Measurements from ENCODE around the gene PLXNA2.
A peak's percentile ranks its signal among the peaks of the same experiment; 100 is the strongest.

Gene PLXNA2

GRCh38 chr1:208139434-208140045, 104.6 kb downstream of the PLXNA2 start:
- DNase-seq (ENCODE audit: low read depth): no peak

GRCh38 chr1:208137193-208137592, 107.0 kb downstream of the PLXNA2 start:
- DNase-seq (ENCODE audit: low read depth): no peak

- DNase-seq (ENCODE audit: low read depth): no peak
These were observed 107.6 kb downstream of the PLXNA2 start for GRCh38 chr1:208136459-208137182.

DNA sequence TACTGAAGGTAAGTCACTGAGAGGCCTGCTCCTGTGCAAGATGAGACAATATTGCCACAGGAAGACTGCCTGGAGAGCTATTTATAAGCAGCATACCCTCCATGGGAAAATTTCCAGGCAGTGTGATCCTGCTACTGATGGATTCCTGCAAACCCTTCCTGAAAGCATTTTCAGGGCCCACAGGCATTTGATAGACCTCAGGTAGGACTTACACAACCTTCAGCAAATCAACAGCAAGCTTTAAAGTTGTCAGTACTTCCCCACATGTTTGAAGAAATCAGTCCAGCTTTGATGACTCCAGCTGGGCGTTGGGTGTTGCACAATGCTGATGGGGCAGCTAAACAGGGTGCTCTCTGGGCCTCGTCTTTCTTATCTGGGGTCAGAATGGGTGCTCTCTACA, 108.8 kb downstream of the PLXNA2 start:
- DNase-seq (ENCODE audit: low read depth): no peak

DNA sequence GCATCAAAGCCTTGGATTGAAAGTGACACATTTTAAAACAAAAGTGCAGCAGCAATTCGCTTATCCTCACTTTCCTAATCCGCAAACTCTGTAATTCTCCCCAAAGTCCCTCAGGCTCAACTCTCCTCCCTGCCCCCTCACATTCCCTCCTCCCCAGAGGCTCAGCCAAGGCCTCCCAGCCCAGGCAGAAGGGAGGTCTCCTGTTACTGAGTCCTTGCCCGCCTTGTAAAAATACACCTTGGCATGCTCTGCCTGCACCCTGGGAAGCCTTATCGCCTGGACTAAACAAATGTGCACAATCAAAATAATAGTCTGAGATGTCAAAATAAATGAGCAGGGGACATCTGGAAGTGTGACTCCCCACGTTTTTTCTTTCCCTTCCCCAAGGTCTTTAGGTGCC, 109.7 kb downstream of the PLXNA2 start:
- no peak for DNase-seq (ENCODE audit: low read depth)

GRCh38 chr1:208133355-208133754, 110.8 kb downstream of the PLXNA2 start:
- no peak for DNase-seq (ENCODE audit: low read depth)

DNA sequence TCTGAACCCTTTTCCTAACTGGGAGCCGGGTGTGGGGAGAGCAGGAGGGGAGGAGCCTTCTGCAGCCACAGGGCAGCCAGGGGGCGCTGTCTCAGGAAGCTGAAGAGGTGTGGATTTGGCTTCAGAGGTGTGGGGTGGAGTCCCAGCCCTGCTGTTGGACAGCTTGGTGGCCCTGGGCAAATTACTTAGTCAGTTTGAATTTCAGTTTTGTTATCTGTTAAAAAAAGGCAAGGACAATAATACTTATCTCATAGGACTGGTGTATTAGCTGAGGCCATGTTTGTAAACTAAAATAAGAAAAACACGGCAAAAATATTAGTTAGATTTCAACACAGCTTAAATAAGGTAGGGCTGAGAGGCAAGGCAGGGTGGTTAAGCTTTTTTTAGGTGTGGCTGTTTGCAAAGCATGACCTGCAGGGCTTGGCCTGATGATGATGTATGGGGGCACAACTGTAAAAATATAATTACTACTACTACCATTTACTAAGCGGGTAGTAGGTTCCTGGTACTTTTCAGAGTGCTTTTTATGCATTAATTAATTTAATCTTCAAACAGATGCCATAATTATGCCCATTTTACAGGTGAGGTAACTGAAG, 111.8 kb downstream of the PLXNA2 start:
- peak; percentile 24 for DNase-seq (ENCODE audit: low read depth)

DNA sequence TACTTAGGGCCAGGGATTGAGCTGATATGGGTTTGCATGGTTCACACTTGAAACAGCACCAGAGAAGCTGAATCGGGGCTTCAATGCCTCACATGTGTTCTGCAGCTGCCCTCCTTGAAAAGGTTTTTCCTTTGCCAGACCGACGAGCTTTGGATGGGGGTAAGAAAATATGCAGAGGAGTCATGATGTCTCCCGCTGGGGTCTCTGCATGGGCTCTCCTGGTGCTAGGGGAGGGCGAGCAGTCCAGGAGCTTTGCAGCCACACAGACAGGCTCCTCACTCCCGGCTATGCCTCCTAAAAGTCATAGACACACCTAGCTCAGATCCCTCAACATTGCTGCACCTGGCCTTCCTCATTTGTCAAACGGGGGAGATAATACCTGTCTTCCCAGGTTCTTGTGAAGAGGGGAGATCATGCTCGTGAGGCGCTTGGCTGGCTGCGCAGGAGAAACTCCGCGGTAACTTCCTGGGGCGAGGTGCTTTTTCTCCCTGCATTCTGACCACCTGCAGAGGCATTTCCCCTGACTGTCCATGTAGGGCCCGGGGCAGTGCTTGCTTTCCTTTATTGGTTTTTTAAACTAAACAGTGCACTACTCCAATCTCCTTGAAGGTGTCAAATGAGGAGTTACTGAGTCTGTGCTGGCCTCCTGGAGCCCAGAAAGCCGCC, 112.4 kb downstream of the PLXNA2 start:
- DNase-seq (ENCODE audit: low read depth): no peak

DNA sequence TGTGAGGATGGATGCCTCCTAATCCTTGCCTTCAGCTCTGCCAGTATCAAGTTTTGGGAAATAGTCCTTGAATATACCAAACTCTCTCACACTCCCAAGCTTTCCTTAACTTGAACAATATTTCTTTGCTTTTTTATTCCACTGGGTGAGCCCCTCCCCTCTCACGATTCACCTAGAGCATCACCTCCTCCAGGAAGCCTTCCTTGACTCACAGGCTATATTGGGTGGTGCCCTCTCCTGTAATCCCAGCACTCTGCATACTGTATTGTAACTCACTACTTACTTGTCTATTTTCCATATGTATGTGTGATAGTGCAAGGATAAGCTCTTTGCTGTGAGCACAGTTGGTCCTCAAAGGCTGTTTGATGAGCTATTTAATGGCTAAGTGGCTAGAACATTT, 114.7 kb downstream of the PLXNA2 start:
- no peak for DNase-seq (ENCODE audit: low read depth)

GRCh38 chr1:208129060-208129459, 115.1 kb downstream of the PLXNA2 start:
- no peak for DNase-seq (ENCODE audit: low read depth)

DNA sequence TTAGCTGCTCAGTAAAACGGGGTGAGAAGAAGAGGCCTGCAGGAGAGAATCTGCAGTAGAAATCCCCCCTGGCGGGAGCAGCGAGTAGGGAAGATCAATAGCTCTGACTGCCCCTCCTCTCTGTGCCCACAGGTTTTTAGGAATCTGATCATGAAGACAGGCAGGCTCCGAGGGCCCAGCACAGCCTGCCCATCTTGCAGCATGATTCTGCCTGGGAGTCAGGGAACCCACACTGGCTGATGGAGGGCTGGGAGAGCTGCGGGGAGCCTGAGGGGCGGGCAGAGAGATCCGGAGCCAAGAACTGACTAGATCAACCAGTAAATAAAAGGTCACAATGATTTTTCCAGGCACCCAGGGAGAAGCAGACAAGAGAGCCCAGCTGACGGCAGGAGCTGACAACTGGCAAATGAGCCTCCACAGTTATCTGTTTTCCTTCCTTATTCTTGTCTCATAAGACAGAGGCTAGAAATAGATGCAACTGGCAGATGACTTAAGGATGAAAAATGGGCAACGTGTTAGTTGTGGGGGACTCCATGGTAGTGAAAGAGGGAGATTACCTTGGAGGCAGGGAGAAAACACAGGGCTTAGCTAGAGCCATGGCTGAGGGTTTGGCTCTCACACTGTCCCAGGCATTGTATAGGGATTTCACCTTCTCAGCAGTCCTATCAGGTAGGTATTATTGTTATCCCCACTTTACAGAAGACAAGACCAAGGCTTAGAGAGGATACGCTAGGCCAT, 116.2 kb downstream of the PLXNA2 start:
- DNase-seq (ENCODE audit: low read depth): no peak

GRCh38 chr1:208127284-208127683, 116.9 kb downstream of the PLXNA2 start:
- no peak for DNase-seq (ENCODE audit: low read depth)

- DNase-seq (ENCODE audit: low read depth): no peak
These were observed 118.1 kb downstream of the PLXNA2 start for GRCh38 chr1:208126108-208126507.

GRCh38 chr1:208122612-208123358, 121.4 kb downstream of the PLXNA2 start:
- DNase-seq (ENCODE audit: low read depth): no peak

DNA sequence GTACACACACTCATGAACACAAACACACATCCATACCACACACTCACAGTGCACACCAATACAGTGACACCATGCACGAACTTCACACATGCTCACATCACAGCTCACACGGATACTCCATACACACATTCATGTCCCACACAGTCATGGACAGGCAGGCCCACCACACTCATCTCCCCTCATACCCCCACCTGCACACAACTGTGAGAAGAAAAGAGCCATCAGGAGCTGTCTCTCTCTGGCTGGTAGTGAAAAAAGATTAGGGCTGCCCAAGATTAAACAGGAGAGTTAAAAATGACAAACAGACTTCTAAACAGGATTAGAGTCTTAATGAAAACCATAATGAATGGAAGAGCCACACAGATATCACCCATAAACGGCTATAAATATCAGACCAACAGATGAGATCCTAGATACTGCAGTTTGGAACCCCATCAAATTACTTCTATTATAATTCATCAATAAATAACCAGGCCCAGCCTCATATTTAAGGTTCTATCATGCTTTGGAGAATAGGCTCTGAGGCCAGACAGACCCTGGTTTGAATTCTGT, 122.3 kb downstream of the PLXNA2 start:
- DNase-seq (ENCODE audit: low read depth): no peak

DNA sequence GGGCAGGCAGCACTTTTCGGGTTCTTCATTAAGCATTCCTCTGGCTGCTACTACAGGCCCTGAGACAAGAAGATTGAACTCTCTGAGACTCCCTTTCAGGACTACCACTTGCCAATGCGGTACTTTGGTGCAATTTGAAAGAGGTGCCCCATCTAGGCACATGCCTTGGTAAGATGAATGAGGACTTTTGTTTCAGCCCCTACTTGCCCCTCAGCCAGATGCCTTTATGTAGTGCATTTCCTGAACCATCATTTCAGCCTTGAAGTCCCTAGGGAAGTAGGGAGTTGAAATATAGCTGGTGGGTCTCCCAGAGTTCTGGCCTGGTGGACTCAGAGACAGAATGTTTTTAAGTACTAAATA, 123.8 kb downstream of the PLXNA2 start:
- no peak for DNase-seq (ENCODE audit: low read depth)

DNA sequence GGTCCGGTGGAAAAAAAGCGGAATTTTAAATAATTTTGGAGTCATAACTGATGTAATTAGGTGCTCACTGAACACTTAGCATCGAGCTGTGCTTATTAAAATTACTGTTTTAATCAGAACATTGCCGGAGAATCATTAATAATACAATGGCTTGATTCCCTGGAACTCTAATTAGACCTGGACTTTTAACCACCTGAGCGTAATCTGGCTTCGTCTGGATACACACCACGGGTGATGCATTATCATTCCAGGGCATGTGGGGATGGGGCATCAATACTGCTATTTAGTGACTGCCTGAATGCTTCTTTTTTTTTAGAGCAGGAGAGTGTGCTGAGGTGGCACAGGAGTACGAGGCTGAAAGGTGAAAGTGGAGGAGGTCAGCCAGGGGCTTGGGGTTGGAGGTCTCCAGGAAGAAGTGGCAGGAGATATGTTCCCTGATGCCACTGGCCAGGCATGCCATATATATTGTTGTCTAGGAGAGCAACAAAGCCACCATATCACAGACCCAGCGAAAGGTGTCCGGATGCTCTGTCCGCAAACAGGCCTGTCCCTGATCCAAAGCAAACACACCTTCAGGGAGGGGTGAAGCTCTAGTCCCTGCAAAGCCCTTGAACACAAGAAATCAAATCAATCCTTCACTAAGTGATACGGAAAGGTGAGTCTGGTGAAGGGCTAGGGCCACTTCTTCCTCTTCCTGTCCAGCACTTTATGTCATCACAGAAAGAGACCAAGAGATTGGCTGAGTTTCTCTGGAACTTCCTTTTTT, 125.2 kb downstream of the PLXNA2 start:
- no peak for DNase-seq (ENCODE audit: low read depth)

GRCh38 chr1:208118306-208118705, 125.9 kb downstream of the PLXNA2 start:
- DNase-seq (ENCODE audit: low read depth): no peak

- DNase-seq (ENCODE audit: low read depth): no peak
These were observed 126.4 kb downstream of the PLXNA2 start for GRCh38 chr1:208117826-208118225.

- DNase-seq (ENCODE audit: low read depth): no peak
These were observed 126.8 kb downstream of the PLXNA2 start for GRCh38 chr1:208117409-208117808.
